Measurements from ENCODE around the gene POGLUT2.

POGLUT2 gene

GRCh38 chr13:102807699-102808098, 8.9 kb upstream of the POGLUT2 start:
- ATAC-seq = peak; percentile 64

DNA sequence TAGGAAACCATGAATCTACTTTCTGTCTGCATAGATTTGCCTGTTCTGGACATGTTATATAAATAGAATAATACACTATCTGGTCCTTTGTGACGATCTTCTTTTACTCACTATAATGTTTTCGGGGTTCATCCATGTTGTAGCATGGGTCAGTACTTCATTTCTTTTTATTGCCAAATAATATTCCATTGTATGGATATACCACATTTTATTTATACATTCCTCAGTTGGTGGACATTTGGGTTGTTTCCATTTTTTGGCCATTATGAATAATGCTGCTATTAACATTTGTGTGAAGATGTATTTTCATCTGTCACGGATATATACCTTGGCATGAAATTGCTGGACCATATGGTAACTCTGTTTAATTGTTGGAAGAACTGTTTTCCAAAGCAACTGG, 6.9 kb upstream of the POGLUT2 start:
- no peak for ATAC-seq
- TF ChIP-seq RARB (CRISPR knock-in tag; IDR thresholded peaks at IDR 0.05) (no peak), PPARA (CRISPR knock-in tag; IDR thresholded peaks at IDR 0.05; ENCODE audit: borderline replicate concordance) (no peak), ZNF565 (CRISPR knock-in tag; conservative IDR thresholded peaks at IDR 0.05; ENCODE audit: low read depth) (no peak), PATZ1 (CRISPR knock-in tag; IDR thresholded peaks at IDR 0.05; ENCODE audit: borderline replicate concordance) (no peak), ZNF8 (CRISPR knock-in tag; IDR thresholded peaks at IDR 0.05) (peak; percentile 95), GLIS3 (CRISPR knock-in tag; IDR thresholded peaks at IDR 0.05) (no peak), ZFP3 (CRISPR knock-in tag; IDR thresholded peaks at IDR 0.05) (no peak)

More at GRCh38 chr13:102807699-102808098, 8.9 kb upstream of the POGLUT2 start:
- TF ChIP-seq ISL1 (CRISPR knock-in tag; IDR thresholded peaks at IDR 0.05) = peak; percentile 74
- TF ChIP-seq PATZ1 (CRISPR knock-in tag; IDR thresholded peaks at IDR 0.05; ENCODE audit: borderline replicate concordance) = no peak
- TF ChIP-seq, protein P1, sequence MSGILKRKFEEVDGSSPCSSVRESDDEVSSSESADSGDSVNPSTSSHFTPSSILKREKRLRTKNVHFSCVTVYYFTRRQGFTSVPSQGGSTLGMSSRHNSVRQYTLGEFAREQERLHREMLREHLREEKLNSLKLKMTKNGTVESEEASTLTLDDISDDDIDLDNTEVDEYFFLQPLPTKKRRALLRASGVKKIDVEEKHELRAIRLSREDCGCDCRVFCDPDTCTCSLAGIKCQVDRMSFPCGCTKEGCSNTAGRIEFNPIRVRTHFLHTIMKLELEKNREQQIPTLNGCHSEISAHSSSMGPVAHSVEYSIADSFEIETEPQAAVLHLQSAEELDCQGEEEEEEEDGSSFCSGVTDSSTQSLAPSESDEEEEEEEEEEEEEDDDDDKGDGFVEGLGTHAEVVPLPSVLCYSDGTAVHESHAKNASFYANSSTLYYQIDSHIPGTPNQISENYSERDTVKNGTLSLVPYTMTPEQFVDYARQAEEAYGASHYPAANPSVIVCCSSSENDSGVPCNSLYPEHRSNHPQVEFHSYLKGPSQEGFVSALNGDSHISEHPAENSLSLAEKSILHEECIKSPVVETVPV (CRISPR knock-in tag; IDR thresholded peaks at IDR 0.05) = 0 out of 2 replicates have a peak, but pooled peaks have one; percentile 47
- no peak for TF ChIP-seq ZC3H10 (CRISPR knock-in tag; IDR thresholded peaks at IDR 0.05)
- no peak for TF ChIP-seq BACH2 (CRISPR knock-in tag; IDR thresholded peaks at IDR 0.05; ENCODE audit: borderline replicate concordance)
- no peak for TF ChIP-seq ESRRG (CRISPR knock-in tag; IDR thresholded peaks at IDR 0.05)
- TF ChIP-seq ZFP30 (CRISPR knock-in tag; IDR thresholded peaks at IDR 0.05) = no peak
- TF ChIP-seq CSDC2 (CRISPR knock-in tag; IDR thresholded peaks at IDR 0.05) = no peak
- TF ChIP-seq TCF4 (CRISPR knock-in tag; IDR thresholded peaks at IDR 0.05; ENCODE audit: borderline replicate concordance) = peak; percentile 83
- TF ChIP-seq ZNF565 (CRISPR knock-in tag; conservative IDR thresholded peaks at IDR 0.05; ENCODE audit: low read depth) = no peak
- no peak for TF ChIP-seq PPARA (CRISPR knock-in tag; IDR thresholded peaks at IDR 0.05; ENCODE audit: borderline replicate concordance)
- no peak for TF ChIP-seq ARNTL (CRISPR knock-in tag; IDR thresholded peaks at IDR 0.05; ENCODE audit: borderline replicate concordance, low read depth)
- no peak for TF ChIP-seq ZNF70 (CRISPR knock-in tag; IDR thresholded peaks at IDR 0.05)
- no peak for TF ChIP-seq OSR1 (CRISPR knock-in tag; IDR thresholded peaks at IDR 0.05)
- 0 out of 2 replicates have a peak, but pooled peaks have one; percentile 10 for TF ChIP-seq GLIS3 (CRISPR knock-in tag; IDR thresholded peaks at IDR 0.05)
- peak; percentile 41; the same call in 1 of the 2 replicates for TF ChIP-seq CREB5 (CRISPR knock-in tag; IDR thresholded peaks at IDR 0.05; ENCODE audit: low read depth)
- TF ChIP-seq ZFP3 (CRISPR knock-in tag; IDR thresholded peaks at IDR 0.05) = no peak
- no peak for TF ChIP-seq SNAI2 (CRISPR knock-in tag; IDR thresholded peaks at IDR 0.05)
- no peak; the same call in 1 of the 2 replicates for TF ChIP-seq TSHZ2 (CRISPR knock-in tag; IDR thresholded peaks at IDR 0.05)
- no peak for TF ChIP-seq POU6F1 (CRISPR knock-in tag; IDR thresholded peaks at IDR 0.05; ENCODE audit: borderline replicate concordance, low read depth)
- no peak for TF ChIP-seq TOX (CRISPR knock-in tag; IDR thresholded peaks at IDR 0.05; ENCODE audit: borderline replicate concordance)
- TF ChIP-seq ZNF8 (CRISPR knock-in tag; IDR thresholded peaks at IDR 0.05) = no peak
- no peak for TF ChIP-seq RARB (CRISPR knock-in tag; IDR thresholded peaks at IDR 0.05)
